Effector memory CD4-positive, alpha-beta T cell (primary cell): ENCODE results near the gene BACH2.

Experiments
- DNase-seq, 3 donors: peaks; one replicate each; pipeline ENCODE4 v3.0.0-alpha.2; 2020
- H3K27ac ChIP-seq: 2 replicates; pipeline ENCODE4 v1.7.0; 2013; ENCODE audit warnings: mild to moderate bottlenecking, low read length, moderate library complexity; ENCODE audit not compliant: insufficient read depth, poor library complexity, severe bottlenecking
- H3K27me3 ChIP-seq: replicated peaks from 2 replicates; pipeline ENCODE4 v1.7.0; 2013; ENCODE audit warnings: mild to moderate bottlenecking, low read length; ENCODE audit not compliant: insufficient read depth, control insufficient read depth, poor library complexity, severe bottlenecking
- H3K36me3 ChIP-seq: 2 replicates; pipeline ENCODE4 v1.7.0; 2013; ENCODE audit warnings: mild to moderate bottlenecking, low read length, moderate library complexity; ENCODE audit not compliant: control insufficient read depth, insufficient read depth
- H3K4me1 ChIP-seq: 2 replicates; pipeline ENCODE4 v1.7.0; 2013; ENCODE audit warnings: low read length, mild to moderate bottlenecking; ENCODE audit not compliant: control insufficient read depth, insufficient read depth, poor library complexity, severe bottlenecking
- H3K4me3 ChIP-seq: 2 replicates; pipeline ENCODE4 v1.7.0; 2013; ENCODE audit warnings: low read length, low read depth, mild to moderate bottlenecking; ENCODE audit not compliant: insufficient read depth, poor library complexity, severe bottlenecking
- H3K9me3 ChIP-seq: 2 replicates; pipeline ENCODE4 v1.7.0; 2013; ENCODE audit warnings: mild to moderate bottlenecking, low read length, moderate library complexity; ENCODE audit not compliant: control insufficient read depth

Gene BACH2

DNA sequence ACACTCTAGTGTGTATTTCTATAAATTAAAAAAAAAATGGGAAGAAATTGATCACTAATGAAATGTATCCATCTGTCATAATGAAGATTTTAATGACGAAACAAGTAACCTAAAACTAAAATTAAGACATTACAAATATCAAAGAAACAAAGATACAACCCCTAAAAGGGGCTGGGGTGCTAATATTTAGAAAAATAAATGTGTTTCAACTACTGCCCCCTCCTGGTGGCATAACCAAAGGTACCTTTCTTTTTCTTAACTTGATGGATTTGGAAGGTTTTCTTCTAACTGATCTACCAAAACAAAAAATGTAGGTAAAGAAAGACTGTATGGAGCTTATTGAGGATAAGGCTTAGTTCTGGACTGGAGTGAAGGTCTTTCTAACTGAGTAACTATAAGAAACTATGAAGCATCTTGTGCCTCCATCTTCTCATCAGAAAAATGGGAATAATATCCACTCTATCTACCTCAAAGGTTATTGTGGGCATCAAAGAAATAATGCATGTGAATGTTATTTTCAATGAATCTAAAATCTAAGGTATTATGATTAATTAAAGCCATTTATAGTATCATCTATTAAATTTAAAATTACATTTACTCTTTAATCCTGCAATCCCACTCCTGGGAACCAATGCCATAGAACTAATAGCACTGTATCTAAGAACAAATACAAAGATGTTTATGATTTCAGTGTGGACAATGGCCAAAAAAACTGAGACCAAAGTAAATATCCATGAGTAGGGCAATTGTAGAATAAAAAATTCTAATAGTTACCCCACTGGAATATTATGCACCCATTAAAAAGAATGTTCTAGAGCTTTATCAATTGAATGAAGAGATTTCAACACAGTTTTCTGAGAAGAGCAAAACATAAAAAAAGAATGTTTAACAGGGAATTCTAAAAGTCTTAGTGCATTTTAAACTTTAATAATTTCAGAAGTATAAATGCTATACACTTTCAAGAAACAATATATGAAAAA lies 117.2 kb downstream of the BACH2 start:
- DNase-seq, result no peak
- Histone ChIP-seq H3K9me3 (no peaks in the 10 kb centered on the region), H3K36me3 (no peaks in the 10 kb centered on the region), H3K4me3 (no peak overlapping the region), H3K4me1 (peaks cover 18% of the 10 kb centered on the region), H3K27ac (no peak overlapping the region), H3K27me3 (no peaks in the 10 kb centered on the region)

DNA sequence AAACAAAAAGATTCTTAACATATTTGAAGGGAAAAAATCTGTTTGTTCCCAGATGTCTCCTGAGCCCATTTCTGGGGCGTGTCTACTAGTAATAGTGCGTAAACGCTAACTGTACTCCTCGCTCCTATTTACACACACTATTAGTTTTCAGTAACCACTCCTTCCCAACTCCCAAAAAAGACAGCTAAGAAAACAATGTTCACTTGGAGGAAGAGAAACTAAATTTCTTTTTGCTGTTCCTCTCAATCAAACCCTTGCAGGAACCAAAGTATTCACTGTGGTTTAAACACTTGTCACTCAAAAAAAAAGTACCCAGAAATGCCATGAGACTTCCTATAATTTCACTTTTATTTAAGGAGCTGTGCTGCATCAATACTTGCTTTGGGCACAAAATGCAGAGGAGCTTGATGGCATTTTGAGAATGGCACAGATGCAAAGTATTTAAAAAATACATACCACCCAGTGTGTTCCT lies 118.2 kb downstream of the BACH2 start:
- no peak overlapping the region for H3K27ac ChIP-seq
- DNase-seq, result no peak
- H3K4me1 ChIP-seq, result peaks cover 18% of the 10 kb centered on the region
- no peaks in the 10 kb centered on the region for H3K36me3 ChIP-seq
- no peaks in the 10 kb centered on the region for H3K9me3 ChIP-seq
- no peak overlapping the region for H3K4me3 ChIP-seq
- no peaks in the 10 kb centered on the region for H3K27me3 ChIP-seq

DNA sequence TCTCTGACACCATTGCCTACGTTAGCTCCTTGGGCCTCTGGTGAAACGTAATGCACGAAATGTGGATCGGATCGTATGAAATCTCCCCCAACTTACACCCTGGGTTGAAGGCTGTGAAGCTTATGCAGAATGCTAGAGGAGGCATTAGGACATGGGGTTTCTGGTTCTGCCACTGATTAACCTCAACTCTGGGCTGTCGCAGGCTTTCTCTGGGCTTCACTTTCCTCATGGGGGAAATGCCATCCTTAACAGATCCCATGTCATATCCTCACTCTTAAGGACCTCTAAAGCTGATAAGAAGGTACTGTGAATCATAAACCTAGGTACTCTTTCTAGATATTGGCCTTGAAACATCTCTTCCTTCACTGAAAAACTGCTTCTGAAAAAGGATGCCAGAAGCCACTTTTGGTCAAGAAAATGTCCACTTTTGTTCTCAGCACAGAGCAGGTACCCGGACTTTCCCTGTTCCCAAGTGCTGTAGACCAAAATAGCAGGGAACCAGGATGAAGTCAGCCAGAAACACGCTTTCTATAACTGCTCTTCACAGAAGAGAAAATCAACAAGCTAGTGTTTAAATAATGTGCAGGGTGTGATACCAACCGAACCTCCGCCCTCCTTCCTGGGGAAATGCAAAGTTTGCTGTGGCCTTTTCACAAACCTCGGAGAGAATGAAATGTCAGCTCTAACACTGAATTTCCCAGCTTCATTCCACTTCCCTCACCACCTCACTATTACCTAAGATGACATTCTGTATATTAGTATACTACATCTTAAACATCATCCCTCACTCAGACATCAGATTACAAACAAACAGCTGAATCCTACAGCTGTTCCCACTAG lies 118.9 kb downstream of the BACH2 start:
- peaks cover 18% of the 10 kb centered on the region for H3K4me1 ChIP-seq
- DNase-seq, result no peak
- H3K9me3 ChIP-seq, result no peaks in the 10 kb centered on the region
- no peaks in the 10 kb centered on the region for H3K27me3 ChIP-seq
- no peak overlapping the region for H3K27ac ChIP-seq
- H3K4me3 ChIP-seq, result no peak overlapping the region
- no peaks in the 10 kb centered on the region for H3K36me3 ChIP-seq

DNA sequence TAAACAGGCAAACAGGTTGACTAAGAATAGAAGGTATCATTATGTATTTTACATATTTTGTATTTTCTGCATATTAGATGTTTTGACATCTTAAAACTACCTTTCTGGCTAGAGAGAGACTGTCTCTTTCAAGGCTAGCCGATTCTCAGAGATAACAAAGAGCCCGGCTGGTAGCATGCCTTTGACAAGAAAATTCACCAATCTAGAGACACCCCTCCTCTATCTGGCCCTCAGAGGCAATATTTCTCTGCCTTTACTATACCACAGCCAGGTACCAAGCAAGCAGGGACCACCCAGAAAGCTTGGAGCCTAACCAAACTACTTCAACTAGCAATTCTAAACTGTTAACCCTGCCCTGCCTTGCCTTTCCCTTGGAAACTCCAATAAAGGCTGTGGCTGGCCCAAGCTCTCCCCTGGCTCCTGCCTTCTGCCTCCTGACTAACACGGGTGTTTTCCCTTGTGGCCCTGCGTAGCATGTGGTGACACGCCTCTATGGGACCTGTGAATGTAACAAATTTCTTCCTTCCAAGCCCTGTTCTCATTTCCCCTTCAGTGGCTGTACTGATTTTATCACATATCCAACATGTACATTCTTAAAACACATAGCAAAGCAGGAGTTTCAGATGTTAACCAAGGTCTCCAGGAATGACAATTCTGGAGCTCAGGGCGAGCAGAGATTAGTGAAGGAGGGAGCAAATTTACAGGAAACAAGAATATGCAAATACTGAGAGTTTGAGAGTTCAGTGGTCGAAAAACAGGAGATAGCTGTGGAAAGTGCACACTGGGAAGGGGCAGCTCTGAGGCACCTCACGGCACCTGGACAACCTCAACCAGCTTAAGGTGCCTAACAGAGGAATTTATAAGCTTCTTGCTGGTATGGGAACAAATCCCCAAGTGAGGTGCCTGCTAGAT lies 120.8 kb downstream of the BACH2 start:
- no peaks in the 10 kb centered on the region for H3K36me3 ChIP-seq
- peaks cover 18% of the 10 kb centered on the region for H3K4me1 ChIP-seq
- peak overlapping the region; percentile 2 for H3K27ac ChIP-seq
- peak in 2 of 3 donors; percentile 3 to 21 for DNase-seq
- no peaks in the 10 kb centered on the region for H3K27me3 ChIP-seq
- no peaks in the 10 kb centered on the region for H3K9me3 ChIP-seq
- no peak overlapping the region for H3K4me3 ChIP-seq

DNA sequence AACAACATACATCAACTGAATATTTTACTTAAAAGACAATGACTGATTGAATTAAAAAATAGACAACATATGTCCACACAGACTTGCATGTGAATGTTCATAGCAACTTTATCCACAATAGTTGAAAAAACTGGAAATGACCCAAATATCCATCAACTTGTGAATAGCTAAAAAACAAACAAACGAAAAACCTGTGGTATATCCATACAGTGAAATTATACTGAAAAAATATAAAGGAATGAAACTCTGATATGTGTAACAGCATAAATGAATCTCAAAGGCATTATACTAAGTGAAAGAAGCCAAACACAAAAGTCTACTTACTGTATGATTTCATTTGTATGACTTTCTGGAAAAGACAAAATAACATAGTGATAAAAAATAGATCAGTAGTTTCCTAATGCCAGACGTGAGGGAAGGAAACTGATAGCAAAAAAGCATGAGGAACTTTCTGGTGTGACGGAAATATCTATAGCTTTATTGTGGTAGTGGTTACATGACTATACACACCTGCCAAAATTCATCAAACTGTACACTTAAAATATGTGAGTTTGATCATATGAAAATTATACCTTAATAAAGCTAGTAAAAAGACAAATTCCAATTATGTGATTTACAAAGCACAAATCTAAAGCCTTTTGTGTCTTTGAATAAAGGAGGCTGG lies 123.2 kb downstream of the BACH2 start:
- Histone ChIP-seq H3K27me3 (no peaks in the 10 kb centered on the region), H3K9me3 (no peaks in the 10 kb centered on the region), H3K4me3 (no peak overlapping the region), H3K36me3 (no peaks in the 10 kb centered on the region), H3K4me1 (peaks cover 18% of the 10 kb centered on the region), H3K27ac (no peak overlapping the region)
- DNase-seq, result no peak

DNA sequence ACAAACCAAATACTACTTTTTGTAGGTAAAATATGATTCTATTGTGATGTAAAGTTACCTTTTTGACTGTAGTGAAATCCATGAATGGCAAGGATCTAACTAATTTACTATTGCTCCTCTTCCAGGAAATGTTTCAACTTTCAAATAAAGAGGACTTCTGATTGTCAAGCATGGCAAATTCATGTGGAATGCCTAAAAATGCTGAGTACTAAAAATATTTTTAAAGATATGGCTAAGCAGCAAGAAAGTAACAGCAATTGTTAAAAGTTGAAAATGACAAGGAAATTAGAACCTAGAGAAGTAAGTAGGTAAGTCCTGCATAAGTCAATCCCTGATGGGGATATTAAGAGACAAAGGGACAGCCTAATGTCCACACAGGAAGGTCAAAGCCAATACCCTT lies 126.0 kb downstream of the BACH2 start:
- Histone ChIP-seq H3K36me3 (no peaks in the 10 kb centered on the region), H3K27me3 (no peaks in the 10 kb centered on the region), H3K27ac (no peak overlapping the region), H3K9me3 (no peaks in the 10 kb centered on the region), H3K4me3 (no peak overlapping the region), H3K4me1 (no peaks in the 10 kb centered on the region)
- DNase-seq, result no peak

DNA sequence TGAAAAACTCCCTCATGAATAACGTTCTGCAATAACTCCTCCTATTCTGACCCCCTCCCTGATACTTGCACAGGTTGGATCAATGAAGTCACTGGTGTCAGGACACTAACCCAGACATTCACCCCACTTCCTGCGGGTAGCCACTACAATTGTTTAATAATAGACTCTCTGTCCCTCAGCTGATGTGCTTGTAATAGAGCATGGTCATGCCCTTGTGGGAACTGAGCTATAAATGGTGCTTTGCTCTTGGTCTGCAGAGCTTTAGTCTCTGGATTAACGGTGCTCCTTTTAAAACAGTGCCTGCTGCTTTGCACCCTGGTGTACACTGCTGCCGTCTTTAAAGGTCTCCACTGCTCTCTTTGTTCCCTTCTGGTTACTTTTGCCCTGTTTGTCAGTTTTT lies 127.3 kb downstream of the BACH2 start:
- no peak for DNase-seq
- no peaks in the 10 kb centered on the region for H3K9me3 ChIP-seq
- H3K4me1 ChIP-seq, result no peaks in the 10 kb centered on the region
- no peak overlapping the region for H3K4me3 ChIP-seq
- no peaks in the 10 kb centered on the region for H3K27me3 ChIP-seq
- no peaks in the 10 kb centered on the region for H3K36me3 ChIP-seq
- no peak overlapping the region for H3K27ac ChIP-seq

DNA sequence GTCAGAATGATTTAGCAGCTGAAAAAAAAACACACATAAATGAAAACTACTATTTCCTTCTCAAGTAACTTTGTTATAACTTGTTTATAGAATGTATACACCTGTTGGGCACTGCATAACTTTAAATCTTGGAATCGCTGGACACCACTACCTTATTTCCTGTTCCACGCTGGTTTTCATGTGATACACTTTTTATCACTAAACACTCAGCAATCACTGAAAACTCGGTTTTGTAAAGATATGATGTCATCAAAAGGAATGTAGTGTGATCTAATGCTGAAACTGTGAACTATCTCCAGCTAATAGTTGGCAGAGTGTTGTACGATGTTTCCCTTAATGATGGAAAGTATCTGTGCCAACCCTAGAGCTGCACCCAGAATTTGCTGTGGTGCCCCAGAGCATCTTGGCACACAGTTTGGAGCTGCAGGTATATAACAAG lies 127.9 kb downstream of the BACH2 start:
- no peaks in the 10 kb centered on the region for H3K36me3 ChIP-seq
- H3K27me3 ChIP-seq, result no peaks in the 10 kb centered on the region
- H3K27ac ChIP-seq, result no peak overlapping the region
- no peaks in the 10 kb centered on the region for H3K4me1 ChIP-seq
- H3K9me3 ChIP-seq, result no peaks in the 10 kb centered on the region
- DNase-seq, result no peak
- H3K4me3 ChIP-seq, result no peak overlapping the region
